GM12801 (cell line): ENCODE results near the gene COL25A1.

Experiments
- TF ChIP-seq, protein P1 (sequence below): IDR thresholded peaks from one replicate; pipeline ENCODE4 v1.5.1; 2011; ENCODE audit warnings: control low read depth; ENCODE audit not compliant: insufficient read length; ENCODE audit errors: extremely low read depth

COL25A1 gene

DNA sequence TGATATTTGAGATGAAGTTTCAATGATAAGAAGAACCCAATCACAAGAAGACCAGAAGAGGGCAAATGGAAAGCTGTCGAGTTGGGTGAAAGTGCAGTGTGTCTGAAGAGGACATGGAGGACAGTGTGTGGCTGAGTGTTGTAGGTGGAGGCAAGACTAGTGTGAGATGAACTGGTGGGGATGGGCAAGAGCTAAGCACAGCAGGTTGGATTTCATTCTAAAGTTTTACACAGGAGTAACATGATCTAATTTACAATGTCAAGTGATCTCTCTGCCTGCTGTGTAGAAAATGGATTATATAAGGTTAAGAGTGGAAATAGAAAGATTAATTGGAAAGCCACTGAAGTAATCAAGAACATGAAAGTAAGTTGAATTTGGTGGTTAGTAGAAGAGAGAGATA lies 331.0 kb downstream of the COL25A1 start:
- TF ChIP-seq, protein P1, sequence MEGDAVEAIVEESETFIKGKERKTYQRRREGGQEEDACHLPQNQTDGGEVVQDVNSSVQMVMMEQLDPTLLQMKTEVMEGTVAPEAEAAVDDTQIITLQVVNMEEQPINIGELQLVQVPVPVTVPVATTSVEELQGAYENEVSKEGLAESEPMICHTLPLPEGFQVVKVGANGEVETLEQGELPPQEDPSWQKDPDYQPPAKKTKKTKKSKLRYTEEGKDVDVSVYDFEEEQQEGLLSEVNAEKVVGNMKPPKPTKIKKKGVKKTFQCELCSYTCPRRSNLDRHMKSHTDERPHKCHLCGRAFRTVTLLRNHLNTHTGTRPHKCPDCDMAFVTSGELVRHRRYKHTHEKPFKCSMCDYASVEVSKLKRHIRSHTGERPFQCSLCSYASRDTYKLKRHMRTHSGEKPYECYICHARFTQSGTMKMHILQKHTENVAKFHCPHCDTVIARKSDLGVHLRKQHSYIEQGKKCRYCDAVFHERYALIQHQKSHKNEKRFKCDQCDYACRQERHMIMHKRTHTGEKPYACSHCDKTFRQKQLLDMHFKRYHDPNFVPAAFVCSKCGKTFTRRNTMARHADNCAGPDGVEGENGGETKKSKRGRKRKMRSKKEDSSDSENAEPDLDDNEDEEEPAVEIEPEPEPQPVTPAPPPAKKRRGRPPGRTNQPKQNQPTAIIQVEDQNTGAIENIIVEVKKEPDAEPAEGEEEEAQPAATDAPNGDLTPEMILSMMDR: no peak

DNA sequence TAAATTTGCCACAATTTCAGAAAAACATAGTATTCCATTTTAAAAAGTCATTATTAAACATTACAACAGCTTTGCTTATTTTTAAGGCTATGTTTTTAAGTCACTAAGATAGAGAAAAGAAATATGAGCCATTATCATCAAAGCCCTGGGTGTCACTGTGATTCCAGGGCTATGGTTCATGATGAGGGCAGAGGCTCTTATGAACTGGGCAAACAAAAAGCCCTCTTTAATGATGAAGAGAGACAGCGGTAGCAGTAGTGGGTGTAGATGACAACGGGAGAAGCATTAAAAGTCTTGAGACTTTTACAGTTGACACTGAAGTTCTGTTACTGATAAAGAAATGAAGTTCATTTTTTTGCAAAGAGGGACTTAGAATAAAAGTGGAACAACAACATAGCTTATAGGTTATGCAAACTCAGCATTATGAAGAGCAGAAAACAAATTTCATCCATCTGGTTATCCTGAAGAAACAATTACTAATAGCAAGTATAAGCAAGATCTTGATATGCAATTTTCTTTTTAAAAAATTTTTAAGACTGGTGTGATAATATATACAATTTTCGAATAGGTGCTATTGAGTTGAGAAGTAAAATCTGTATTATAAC lies 336.9 kb downstream of the COL25A1 start:
- TF ChIP-seq, protein P1: no peak

DNA sequence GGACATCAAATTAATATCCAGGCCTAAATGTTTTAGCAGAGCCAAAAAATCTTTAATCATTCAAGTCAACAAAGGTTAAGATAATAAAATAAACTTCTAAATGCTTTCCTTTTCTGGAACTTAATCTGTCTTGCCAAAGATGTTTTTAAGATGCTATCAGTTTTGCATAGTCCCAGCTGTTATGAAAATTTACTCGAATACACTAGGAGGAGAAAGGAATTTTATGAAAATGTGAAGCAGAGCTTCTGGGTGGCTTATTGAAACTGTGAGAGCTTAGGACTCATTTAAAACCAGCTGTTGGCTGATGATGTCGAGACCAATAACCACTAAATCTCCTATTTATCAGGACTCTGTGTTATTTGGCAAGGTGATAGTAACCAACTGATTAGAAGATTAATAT lies 337.4 kb downstream of the COL25A1 start:
- TF ChIP-seq, protein P1: no peak

DNA sequence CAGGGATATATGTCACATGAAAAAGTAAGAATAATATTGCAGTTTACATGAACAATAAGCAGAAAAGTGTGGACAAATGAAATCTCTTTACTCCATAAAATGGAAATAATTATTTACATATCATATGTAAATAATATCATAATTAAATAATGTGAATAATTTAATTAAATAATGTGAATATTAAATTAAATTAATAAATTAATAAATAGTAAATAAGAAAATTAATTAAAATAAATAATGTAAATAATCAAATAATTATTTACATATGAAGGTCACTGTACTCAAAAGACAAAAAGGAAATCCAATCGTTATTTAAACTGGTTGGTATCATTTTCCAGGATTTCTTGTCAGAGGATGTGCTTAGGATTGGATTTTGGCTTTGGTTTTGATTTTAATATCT lies 338.5 kb downstream of the COL25A1 start:
- TF ChIP-seq, protein P1: no peak

DNA sequence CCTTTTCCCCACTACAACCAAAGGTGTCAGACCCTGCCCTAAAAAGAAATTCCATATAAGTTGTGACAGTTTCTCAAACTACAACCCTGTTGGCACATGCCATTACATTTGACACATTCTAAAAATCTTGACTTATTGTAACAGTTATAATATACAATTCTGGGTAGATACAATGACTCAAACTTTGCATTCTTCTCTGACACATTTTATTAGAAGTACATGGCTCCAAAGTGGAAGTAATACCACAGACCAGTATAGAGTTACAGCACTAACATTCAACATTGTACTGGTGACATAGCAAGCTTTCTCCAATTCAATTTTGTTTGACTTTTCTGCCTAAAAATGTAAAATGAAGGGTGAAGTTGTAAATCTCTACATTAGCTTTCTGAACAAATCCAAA lies 343.0 kb downstream of the COL25A1 start:
- TF ChIP-seq, protein P1: no peak

DNA sequence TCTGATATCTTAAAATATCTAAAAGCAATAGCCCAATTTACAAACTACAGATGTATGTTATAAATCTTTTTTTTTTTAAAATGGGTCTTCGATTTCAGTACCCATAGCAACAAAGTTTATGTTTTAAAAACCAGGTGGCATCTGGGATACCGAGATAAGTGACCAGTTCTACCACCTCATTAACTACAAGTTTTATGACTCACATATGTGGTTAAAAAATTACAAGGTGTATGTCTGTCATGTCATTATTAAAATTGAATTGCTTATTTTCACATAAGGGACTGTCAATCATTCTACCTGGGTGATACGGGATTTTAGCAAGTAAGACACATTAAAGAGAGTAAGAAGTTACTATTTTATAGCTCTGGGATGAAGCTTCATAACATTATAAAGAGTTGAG lies 347.6 kb downstream of the COL25A1 start:
- TF ChIP-seq, protein P1: no peak

DNA sequence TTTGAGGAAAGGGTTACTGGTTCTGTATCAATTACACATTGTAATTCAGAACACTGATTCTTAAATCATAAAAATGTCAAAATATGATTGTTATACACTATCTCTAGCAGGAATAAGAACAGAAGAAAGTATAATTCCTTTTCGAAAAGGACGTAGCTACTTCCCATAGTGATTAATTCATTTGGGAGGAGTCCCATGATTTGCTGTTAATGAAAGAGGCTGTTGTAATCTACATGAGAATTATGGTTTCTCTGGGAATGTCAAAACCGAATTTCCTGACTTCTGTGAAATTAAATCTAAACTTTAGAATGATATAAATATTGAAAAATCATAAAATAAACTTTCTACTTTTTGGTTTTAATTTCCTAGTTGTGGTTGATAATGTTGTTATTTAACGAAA lies 348.5 kb downstream of the COL25A1 start:
- TF ChIP-seq, protein P1: no peak
